Colon (tissue), 2 donors: ENCODE data around the gene TMEM88.
"Not testable (repeated sequence)": the region's sequence is repeated elsewhere in the genome, so short reads cannot be mapped to it uniquely, and the experiment has no call there.

ENCODE experiments used
- FAIRE-seq: peaks from 2 replicates; lab custom pipeline; 2012; peaks lifted over from hg19 to GRCh38; lab: Jason Lieb, UNC
- donor health status: control.
- donor health status: control.

Gene TMEM88

DNA sequence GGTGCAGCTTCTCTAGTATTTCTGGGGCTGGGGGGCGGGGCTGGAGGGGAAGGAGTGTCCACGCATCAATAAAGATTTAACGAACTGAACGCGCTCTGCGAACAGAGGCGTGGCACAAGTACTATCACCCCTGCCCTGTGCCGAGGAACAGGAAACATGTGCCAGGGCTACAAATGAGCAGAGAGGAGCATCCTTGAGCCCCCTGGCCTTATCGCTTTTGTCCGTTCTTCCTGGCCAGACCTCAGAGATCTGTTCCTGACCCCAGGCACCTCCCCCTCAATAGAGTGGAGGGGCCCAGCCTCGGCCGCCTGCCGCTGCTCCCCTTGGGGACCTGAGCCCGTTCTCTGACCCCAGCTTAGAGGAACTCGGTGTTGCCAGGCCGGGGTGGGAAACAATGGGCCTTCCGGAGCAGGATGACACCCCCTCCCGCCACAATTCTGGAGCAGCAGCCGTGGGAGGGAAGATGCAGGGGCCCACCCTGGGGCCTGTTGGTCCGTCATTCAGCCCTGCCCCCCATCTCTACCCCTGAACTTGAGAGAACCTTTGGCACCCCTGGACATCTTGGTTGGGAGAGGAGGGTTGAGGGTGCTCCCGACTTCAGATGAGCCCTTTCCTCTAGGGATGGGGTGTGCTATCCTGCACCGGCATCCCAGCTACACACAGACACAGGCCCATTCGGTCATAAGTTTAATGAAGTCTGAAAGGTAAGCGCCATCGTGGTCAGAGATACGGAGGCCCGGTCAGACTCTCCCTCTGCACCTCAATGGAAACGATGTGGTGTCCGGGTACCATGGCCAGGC, 1.3 kb downstream of the TMEM88 start:
- FAIRE-seq = no peak

DNA sequence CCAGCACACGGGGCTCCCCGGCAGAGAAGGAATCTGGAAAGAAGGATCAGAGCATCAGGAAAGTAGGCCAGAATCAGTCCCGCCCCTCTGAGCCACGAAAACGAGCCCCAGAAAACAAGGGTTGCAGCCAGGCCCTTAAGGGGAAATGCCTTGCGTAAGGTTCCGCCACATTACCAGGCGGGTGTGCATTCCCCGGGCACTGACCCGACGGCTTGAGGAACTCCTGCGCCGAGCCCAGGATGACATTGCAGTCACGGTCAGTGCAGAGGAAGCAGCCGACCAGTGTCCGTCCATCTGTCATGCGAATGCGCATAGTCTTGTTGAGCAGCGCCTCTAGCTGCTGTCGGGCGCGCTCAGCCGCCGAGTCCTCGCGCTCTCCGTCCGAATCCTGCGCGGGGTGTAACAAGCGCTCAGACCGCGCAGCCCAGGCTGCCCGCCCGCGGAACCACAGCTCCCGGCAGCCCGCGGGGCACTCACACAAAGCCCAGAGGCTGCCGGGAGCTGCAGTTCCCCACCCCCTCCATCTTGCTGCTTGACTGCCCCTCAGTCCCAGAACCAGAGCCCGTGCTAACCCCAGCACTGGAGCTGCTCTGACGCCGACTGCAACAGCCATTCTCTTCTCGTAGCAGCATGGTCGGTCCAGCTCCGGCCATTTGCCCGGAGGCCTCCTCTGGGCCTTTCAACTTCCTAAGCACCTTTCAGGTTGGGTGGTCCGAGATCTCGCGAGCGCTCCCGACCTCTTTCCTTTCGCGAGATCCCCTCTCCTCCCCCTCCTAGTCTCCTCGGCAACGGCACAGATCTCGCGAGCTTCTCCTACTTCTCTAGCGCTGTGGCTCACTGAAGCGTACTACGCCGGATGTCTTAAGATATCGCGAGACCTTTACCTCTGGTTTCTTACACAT, 2.2 kb downstream of the TMEM88 start, which contains the start of gene NAA38:
Gene NAA38, minus strand, starts transcription at position 749 of the 902 bp plus-strand sequence. Its CDS starts 96 bp downstream, at position 653.
- peak; percentile 86 for FAIRE-seq

DNA sequence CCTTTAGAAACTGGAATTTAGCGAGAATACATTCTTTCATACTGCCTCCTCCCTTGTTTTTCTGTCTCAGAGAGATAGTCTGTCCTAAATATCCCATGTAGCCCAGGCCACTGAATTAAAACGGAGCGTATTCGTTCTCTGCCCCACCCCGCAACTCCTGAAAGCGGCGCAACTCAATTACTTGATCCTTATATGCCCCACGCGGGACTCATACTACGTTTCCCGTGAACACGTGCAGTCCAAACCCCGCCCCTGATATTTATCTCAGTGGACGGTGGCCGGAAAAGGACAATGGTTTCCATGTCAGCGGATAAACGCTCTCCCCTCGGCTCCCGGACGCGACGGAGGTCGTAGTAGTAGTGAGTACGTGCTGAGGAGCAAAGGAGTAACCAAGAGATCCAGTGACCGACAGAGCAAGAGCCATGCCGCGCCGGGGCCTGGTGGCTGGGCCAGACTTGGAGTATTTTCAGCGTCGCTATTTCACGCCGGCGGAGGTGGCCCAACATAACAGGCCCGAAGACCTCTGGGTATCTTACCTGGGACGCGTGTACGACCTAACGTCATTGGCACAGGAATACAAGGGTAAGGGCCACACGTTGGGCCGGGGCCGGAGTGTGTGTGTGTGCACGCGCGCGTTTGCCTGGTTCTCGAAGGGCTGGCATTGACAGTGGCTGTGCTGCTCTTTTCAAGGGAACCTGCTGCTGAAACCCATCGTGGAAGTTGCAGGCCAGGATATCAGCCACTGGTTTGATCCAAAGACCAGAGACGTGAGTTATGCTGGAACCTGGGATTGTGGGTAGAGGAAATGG, 3.1 kb downstream of the TMEM88 start, which contains the start of gene CYB5D1:
Gene CYB5D1, plus strand, starts transcription at position 291 of the 809 bp plus-strand sequence. Its CDS starts 132 bp downstream, at position 423.
- no peak for FAIRE-seq

DNA sequence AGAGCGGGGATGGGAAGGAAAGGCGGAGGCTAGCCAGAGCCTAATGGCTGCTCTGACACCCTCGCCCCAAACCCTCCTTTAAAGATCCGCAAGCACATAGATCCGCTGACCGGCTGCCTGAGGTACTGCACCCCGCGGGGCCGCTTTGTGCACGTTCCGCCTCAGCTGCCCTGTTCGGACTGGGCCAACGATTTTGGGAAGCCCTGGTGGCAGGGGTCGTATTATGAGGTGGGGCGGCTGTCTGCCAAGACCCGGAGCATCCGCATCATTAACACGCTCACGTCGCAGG, 3.6 kb downstream of the TMEM88 start:
- FAIRE-seq = no peak

DNA sequence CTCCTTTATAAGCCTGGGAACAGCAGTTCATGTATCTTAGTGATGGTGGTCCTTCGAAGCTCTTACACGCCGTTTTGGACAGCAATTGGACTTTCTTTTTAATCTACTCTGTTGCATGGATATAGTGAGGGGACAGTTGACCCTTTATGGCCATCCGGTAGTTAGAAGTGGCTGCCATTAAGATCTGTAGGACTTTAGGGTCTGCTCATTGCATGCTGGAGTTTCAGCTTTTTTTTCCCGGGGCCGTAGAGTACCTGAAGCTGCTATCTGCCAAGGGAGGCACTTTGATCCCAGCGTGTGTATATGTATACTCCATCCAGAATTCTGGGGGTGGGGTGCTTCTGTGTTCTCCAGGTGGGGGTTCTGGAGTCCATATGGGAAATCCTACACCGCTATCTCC, 4.2 kb downstream of the TMEM88 start:
- FAIRE-seq = no peak

- FAIRE-seq = no peak
Measured at GRCh38 chr17:7862692-7863437, 8.0 kb downstream of the TMEM88 start.

- FAIRE-seq = not testable (repeated sequence)
Measured at GRCh38 chr17:7864384-7864783, 9.5 kb downstream of the TMEM88 start.

GRCh38 chr17:7864995-7865650, 10.3 kb downstream of the TMEM88 start:
- FAIRE-seq = no peak

DNA sequence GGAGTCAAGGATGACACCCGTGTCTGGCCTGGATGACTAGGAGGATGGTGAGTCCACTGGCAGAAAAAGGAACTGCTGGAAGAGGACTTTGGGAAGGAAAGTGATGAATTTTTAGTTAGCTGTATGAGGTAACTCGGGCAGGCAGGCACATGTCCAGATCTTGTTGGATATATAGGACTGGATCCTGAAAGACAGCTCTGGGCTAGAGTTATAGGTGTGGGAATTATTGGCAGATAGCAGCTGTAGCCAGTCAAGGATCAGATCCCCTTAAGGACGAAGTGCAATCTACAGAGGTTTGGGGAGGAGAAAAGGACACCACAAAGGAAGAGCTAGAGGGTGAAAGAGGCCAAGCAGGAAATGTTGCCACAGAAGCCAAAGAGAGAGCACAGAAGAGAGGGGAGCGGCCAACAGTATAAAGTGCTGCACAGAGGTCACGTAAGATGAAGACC, 13.0 kb downstream of the TMEM88 start:
- FAIRE-seq = no peak

DNA sequence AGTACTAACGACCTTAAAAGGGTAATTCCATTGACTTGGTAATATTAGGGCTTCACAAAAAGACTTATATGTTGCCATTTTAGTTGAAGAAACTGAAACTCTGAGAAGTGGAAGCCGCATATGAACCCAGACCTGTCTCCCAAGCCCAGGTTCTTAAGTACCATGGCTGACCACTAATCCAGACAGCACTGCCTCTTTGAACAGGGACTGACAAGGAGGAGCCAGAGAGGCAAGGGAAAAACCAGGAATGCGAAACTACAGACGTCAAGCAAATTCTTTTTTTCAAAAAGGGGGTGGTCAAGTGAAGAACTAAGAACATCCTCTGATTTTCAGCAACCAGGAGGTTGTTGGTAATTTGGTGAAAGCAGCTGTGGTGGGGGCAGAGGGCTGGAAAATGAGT, 18.2 kb downstream of the TMEM88 start:
- no peak for FAIRE-seq

- FAIRE-seq = no peak
Measured at GRCh38 chr17:7875804-7876370, 21.0 kb downstream of the TMEM88 start.

DNA sequence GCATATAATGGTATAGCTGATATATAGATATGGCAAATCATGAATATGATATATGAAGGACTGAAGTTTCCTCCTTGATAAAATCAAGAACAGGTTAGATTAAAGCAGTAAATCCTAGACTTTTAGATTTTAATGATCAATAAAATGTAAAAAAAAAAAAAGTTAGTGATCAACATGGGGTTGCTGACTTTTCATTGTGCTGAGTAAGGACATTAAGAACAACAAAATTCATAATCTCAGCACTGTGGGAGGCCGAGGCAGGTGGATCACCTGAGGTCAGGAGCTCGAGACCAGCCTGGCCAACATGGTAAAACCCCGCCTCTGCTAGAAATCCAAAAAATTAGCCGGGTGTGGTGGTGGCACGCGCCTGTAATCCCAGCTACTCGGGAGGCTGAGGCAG, 23.4 kb downstream of the TMEM88 start:
- no peak for FAIRE-seq

DNA sequence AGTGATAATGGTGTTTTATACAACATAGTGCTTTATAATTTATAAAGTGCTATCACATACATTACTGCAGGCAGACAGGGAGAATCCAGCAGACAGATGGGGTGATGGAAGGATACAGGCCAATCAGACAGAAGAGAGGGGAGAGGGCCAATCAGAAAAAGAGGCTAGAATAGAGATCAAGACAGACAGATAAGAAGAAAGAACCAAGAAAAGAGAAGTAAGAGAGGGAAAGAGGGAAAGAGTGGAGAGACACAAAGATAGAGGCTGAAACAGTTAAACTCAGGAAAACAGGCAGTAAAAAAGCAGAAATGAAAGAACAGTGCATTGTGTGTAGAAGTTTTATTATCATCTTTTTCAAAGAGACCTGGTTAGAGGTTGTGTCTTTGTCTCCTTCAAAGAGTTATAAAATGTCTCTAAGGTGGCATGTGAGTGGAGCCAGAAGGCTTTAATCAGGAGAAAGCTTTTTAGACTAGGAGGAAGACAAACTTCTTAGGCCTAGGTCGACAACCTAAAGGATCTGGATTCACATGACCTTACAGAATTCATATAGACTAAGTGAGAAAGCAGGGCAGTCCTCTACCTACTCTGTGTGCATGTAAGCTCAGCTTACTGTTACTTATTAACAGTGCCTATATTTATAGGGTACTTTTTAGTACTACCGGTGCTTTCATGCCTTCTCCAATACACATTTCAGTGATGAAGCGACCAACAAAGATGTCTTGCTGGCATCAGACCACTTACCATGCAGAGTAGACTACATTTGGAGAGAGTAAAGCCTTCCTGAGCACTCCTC, 25.4 kb downstream of the TMEM88 start:
- FAIRE-seq = no peak

DNA sequence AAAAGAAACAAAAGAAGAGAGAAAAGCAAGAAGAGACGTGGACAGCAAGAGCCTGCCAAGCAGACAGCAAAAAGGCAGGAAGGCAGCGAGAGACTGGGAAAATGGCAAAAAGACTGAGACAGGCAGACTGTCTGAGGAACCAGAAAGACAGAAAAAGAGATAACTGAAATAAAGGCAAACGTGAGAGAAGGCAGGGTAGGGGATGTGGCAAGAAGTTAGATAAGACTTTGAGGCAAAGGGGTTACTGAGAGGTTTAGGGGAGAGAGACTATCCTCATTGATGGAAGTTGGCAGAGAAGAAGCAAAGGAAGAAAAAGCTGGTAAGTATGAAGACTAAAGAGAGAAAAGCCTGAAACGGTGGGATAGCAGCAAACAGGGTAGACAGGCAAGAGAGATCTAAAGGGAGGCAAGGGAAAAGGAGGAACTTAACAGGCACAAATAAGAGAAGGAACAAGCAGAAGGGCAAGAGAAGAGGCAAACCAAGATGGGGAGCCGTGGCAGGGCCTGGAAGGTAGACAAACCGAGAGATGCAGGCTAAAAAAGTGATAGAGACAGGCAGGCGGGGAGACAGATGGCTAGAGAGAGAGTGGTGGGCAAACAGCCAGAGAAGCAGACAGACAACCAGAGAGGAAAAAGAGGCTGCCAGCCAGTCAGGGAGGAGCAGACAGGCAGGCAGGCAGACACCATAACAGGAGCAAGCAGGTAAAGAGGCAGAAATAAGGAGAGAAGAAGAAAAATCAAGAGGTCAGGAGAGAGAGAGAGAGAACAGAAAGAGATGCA, 26.6 kb downstream of the TMEM88 start:
- FAIRE-seq = no peak

GRCh38 chr17:7882068-7882467, 27.2 kb downstream of the TMEM88 start:
- no peak for FAIRE-seq

DNA sequence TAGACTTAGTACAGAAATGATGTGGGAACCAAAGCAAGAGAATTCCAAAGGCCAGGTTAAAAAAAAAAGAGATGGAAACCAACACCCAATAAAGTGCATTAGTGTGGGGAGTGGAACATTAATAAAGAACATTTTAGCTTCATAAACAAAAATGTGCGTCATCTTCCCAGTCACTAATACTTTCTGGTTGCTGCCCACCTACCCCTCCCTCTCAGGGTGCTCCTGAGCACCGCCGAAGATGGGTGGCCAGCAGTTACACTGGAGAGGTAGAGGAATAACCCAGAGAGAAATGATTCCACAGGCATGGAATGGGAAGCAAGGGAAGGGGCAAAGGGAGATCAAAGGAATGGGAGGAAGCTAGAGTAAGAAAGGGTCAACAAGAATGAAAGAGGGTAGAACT, 27.8 kb downstream of the TMEM88 start:
- no peak for FAIRE-seq

DNA sequence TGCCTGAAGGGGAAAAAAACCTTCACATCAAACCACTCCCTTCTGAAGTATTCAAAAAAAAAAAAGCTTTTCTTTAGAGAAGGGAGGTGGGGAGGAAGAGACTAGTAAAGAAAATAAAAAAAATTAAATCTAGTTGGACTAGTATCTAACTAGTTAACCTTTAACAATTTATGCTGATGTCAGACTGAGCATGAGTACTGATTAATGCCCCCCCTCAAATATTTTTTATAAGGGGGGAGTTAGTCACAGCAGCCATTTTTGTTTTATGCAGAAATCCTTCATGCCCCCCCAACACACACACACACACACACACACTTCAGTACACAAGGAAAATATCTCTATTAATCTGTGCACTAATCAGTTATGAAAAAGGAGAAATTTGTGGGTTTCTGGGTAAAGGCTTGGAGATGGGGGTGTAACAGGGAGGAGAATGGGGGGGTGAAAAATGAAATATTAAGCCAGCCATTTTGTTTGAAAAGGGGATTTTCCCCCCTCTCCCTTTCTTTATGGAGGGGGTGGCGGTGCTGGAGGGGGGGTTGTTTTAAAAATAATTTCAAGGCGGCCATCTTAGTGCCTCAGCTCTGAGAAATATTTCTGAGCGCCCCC, 29.0 kb downstream of the TMEM88 start:
- FAIRE-seq = no peak

DNA sequence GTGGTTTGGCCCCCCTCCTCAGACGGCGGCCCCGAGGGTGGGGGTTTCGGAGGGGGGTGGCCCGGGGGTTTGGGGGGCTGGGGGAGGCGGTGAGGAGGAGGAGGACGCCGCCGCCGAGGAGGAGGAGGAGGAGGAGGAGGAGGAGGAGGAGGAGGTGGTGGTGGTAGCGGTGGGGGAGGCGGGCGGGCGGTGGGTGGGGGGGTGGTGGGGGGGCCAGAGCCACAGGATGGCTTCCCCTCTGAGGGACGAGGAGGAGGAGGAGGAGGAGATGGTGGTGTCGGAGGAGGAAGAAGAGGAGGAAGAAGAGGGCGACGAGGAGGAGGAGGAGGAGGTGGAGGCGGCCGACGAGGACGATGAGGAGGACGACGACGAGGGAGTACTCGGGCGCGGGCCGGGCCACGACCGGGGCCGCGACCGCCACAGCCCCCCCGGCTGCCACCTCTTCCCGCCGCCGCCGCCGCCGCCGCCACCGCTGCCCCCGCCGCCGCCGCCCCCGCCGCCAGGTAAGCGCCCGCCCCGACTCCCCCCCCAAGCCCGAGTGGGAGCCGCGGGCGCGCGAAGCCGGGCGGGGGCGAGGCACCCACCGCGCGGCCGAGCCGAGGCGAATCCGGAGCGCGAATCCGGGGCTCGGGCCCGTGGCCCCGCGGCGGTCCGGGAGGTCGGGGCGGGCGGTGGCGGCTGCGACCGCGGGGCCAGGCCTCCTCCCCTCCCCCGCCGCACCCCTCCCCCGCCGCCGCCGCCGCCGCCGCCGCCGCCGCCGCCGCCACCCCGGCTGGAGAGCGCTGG, 29.9 kb downstream of the TMEM88 start:
- FAIRE-seq = no peak
